HK-2 (cell line): Measurements from ENCODE around the gene KCMF1.

Experiments used
- DNase-seq: peaks from one replicate; pipeline ENCODE4 v3.0.0-alpha.2; 2018; ENCODE audit not compliant: unreplicated experiment

KCMF1 gene

GRCh38 chr2:85022232-85022631 is 51.3 kb downstream of the KCMF1 start:
- no peak for DNase-seq

- DNase-seq: no peak
Measured at GRCh38 chr2:85024372-85025047, 53.5 kb downstream of the KCMF1 start.

GRCh38 chr2:85032621-85033020 is 61.7 kb downstream of the KCMF1 start:
- no peak for DNase-seq

DNA sequence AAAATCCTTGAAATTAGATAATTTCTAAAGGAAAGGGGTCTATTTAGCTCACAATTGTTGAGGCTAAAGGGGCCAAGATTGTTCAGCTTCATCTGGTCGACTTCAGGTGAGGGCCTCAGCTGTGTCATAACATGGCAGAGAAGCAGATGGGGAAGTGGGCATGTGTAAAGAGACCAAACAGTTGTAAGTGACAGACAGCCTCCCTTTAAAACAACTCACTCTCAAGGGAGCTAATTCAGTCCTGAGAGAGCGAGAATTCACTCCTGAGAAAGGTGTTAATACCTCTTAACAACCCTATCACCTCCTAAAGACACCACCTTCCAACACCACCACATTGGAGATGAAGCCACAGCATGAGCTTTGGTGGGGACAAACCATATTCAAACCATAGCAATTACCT is 62.4 kb downstream of the KCMF1 start:
- DNase-seq: no peak

GRCh38 chr2:85034158-85034557 is 63.2 kb downstream of the KCMF1 start:
- DNase-seq: no peak

DNA sequence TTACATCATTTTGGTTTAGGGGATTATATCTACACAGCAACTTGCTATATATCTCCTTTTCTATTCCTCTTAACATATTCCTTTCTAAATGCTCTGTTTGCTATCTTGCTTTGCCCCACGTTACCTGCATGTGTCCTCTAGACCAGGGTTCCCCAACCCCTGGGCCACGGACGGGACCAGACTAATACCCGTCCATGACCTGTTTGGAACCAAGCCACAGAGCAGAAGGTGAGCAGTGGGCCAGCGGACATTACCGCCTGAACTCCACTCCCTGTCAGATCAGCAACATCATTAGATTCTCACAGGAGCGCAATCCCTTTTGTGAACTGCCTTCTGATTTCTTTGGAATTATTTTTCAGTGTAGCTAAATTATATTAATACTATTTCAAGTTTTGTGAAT is 66.7 kb downstream of the KCMF1 start:
- DNase-seq: no peak

GRCh38 chr2:85042330-85042729 is 71.4 kb downstream of the KCMF1 start:
- DNase-seq: no peak

DNA sequence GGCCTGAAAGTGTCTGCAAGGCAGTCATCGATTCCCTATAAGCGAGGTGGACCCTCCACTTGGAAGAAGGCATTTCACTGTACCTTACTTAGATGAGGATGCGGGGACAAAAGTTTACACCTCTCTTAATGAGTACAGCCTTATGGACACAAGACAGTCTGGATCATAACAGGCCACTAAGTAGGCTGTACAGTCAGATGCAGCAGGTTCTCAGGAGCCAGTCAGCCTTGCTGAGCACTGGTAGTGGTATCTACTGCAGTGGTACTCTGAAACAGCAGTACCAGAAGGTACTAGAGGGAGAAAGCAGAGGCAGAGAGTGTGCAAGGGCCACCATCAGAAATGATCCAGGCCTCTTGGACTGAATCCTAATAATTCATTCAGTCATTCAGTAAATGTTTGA is 77.6 kb downstream of the KCMF1 start:
- DNase-seq: no peak

DNA sequence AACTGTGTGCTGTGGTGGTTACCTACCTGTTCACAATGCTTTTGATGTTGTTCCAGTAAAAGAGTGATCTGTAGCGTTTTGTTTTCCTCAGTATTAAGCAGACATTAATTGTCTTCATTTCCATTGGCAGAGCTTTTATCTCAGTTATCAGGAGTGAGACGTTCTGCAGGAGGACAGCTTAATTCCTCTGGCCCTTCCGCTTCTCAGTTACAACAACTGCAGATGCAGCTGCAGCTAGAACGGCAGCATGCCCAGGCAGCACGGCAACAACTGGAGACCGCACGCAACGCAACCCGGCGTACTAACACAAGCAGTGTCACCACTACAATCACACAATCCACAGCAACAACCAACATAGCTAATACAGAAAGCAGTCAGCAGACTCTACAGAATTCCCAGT is 78.3 kb downstream of the KCMF1 start:
- no peak for DNase-seq

- DNase-seq: peak; percentile 37
Measured at GRCh38 chr2:85053802-85054201, 82.8 kb downstream of the KCMF1 start.

DNA sequence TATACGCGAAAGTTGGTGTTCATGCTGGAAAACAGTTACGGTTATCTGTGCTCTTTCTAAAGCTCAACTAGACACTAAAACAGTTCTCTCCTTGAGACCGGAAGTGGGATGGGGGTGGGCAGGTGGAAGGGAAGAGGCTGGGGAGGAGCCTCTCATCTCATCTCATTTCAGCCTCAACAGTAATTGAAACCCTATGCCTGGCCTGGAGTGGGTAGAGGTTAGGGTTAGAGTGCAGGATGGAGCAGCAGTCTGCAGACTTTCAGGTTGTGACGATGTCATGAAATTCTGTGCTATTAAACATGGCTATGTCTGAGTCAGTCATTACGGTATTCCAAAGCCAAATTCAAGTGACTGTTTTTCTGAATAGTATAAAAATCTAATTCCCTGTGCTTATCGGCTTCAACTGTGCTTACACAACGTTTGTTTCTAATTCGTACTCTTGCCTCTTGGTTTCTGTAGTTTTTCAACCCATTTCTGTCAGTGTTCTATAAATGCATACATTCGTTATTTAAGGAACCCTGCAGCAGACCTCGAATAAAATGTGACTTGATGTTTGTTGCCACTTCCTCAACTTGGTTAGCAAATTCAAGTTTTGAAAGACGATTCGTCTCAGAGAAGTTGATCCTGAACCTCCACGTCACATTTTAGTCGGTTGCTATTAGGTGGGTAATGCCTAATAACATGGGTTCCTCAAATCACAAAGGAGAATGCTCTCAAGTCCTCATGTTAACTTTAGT is 86.4 kb downstream of the KCMF1 start:
- no peak for DNase-seq

- DNase-seq: no peak
Measured at GRCh38 chr2:85061896-85062295, 90.9 kb downstream of the KCMF1 start.

DNA sequence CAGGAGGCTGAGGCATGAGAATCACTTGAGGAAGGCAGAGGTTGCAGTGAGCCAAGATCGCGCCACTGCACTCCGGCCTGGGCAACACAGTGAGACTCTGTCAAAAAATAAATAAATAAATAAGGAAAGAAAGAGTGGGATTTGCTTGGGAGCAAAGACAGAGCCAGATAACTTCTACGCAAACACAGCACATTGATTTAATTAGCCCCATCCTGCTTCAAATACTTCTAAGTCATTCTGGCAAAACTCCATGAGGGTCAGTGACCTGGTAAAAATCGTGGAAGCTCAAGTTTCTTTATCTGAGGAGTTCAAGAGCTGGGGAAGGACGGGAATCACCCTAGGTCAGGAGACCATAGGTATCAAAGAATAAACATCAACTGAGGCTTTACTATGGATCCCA is 91.6 kb downstream of the KCMF1 start:
- no peak for DNase-seq

GRCh38 chr2:85063981-85064599 is 93.1 kb downstream of the KCMF1 start:
- no peak for DNase-seq

DNA sequence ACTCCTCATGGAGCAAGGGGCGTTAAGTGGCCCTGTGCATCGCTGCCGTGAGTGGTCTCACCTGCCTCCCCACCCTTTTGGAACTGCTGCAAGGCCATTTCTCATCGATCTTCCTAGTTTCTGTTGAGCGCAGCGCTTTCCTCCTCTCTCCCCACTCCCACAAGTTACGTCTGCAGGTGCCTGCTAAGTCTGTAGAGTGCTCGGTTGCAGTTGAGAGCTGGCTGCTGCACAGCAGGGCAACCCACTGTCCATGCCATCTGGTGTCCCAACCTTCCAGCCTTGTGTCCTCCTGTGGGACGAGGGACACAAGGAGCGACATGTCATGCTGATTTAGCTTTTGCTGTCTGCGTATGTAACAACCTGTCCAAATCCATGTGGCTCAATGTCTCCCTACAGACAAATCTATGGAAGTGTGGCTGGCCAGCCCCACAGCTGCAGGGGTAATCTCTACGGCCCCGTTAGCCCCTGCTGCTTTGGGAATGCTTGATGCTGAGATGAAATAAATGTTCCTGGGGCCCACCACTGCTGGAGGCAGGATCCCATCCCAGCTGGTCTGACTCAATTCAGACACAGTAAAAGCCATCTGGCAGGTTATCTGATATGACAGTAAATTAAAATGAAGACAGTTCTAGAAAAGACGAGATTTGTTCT is 94.1 kb downstream of the KCMF1 start:
- no peak for DNase-seq

DNA sequence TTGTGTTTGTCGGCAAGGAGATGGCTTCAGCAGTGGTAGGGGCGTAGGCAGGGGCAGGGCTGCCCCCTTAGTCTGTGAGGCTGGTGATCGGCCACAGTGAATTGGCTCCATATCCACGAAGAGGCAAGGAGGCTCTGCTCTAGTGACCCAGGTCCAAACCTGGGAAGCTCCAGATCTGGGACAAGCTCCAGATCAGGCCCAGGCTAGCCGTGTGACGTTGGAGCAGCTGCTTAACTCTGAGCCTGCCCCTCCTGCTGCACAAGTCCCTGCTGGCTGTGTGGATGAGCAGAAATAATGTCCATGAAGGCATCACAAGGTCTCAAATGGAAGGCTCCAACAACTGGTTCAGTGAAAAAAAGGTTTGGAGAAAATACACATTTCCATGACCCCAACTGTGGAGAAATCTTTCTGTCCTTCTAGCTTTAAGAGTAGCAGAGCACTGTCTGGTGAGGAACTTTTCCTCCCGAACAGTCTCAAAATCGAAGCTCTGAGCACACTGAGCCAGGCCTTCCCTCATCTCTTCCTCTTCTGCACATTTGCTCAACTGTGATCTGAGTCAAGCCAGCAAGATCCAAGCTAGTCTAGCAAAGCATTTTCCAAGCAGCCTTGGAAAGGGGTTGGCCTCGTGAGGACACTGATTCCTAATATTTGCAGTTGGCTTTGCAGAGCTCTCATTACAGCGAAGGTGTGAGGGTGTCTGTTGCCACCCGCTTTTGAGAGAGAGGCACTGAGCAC is 95.2 kb downstream of the KCMF1 start:
- no peak for DNase-seq

DNA sequence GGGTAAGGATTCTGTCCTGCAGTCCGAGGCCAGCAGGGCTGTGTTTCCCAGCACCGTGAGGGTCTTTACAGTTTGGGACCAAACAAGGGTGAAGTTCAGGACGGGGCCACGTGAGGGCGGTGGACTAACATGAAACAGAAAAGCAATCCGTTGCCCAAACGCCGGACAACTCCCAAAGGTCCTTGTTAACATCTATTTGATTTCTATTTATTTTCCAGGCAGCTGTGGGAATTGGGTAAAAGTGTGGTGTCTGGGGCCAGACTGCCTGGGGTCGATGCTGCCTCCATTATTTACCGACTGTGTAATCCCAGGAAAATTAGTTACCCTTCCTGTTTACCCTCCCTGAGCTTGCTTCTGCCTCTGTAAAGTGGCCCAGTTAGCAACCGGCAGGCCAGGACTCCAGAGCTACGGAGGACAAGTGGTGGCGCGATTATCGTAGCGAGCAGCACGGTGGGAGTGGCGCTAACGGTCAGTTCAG is 96.0 kb downstream of the KCMF1 start:
- DNase-seq: peak; percentile 58

DNA sequence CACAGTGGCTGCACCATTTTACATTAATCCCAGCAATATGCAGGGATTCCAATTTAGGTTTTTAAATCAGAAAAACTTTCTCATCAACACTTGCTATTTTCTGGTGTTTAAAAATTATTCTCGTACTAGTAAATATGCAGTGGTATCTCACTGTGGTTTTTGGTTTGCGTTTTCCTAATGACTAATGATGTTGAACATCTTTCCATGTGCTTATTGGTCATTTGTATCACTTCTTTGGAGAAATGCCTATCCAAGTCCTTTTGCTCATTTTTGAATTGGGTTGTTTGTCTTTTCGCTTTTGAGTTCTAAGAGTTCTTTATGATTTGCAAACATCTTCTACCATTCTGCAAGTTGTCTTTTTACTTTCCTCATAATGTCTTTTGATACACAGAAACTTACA is 100.1 kb downstream of the KCMF1 start:
- DNase-seq: no peak

DNA sequence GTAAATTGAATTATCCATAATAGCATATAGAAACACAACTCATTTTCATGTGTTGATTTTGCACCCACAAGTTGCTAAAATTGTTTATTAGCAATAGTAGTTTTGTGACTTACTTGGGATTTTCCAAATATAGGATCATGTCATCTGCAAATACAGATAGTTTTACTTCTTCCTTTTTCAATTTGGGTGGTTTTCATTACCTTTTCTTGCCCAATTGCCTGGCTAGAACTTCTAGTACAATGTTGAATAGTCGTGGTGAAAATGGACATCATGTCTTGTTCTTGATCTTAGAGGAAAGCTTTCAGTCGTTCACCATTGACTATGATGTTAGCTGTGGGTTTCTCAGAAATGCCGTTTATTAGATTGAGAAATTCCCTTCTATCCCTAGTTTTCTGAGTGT is 102.1 kb downstream of the KCMF1 start:
- DNase-seq: no peak

DNA sequence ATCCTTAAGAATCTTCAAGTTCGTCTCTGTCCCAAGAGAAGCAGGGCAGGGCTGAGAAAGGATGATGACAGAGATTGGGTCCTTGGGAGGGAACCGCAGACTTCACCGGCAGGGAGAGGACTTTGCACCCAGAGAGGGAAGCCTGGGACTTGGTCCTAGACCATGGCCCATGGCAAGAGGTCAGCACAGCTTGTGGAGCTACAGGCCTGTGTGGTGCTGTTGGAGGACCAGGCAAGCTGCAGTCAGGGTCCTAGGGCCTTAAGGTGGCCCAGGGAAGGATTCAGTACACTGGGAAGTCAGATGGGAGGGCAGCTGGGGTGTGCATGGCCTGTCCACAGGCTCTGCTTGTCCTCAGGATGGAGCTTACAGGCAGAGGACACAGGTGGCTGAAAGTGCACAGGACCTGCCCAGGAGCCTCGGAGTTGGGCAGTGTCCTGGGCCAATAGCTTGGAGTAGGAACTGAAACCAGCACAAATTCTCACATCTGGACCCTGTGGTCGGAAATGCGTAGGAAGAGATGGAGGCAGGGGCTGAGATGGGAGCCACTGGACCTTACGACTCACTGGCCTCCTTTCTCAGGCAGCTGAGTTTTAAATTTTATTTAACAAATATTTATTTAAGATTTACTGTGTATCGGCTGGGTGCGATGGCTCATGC is 105.8 kb downstream of the KCMF1 start:
- no peak for DNase-seq

DNA sequence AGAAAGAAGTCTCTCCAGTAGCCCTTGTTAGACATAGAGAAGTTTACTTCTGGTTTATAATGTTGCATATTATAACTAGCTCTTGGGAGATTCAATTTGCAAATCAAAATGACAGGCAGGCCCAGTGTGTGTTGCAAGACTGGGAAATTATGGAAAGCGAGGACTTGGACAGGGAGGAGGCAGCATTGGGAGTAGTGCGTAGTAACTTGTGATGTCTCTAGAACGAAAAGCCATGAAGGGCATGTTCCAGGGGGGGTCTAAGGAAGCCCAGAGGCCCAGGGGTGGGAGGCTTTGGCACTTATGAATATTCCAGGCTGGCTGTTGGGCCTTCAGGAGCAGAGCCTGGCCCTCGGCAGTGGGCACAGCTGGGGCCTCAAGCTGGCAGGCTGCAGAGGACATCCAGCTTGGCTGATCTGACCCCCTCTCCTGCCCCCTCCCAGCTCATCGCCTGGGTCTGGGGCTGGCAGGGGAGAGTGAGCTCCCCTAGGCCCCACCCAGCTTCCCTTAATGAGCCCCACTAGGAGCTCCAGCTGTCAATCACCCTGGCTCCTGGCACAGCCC is 107.0 kb downstream of the KCMF1 start:
- no peak for DNase-seq
